LNCaP clone FGC (cell line): ENCODE measurements around the gene ZC3H12A.

Experiments used
- DNase-seq: peaks from one replicate; pipeline ENCODE4 v3.0.0-alpha.2; 2011; ENCODE audit warnings: low read depth
- H3K4me3 ChIP-seq: 2 replicates; pipeline ENCODE4 v1.5.1; 2011; ENCODE audit warnings: mild to moderate bottlenecking, low read depth, low read length, control low read depth
- CTCF ChIP-seq: IDR thresholded peaks from 2 replicates; pipeline ENCODE4 v1.5.1; 2012; ENCODE audit warnings: mild to moderate bottlenecking; ENCODE audit not compliant: control insufficient read depth, insufficient read depth; ENCODE audit errors: extremely low read depth

Gene ZC3H12A

GRCh38 chr1:37478451-37478881 is 4.1 kb downstream of the ZC3H12A start:
- H3K4me3 ChIP-seq, result peak overlapping the region; percentile 86
- no peak for DNase-seq
- TF ChIP-seq CTCF, result peak; percentile 43

GRCh38 chr1:37478890-37479254 is 4.5 kb downstream of the ZC3H12A start:
- H3K4me3 ChIP-seq, result peak overlapping the region; percentile 86
- no peak for DNase-seq
- TF ChIP-seq CTCF, result no peak

GRCh38 chr1:37479255-37480124 is 5.1 kb downstream of the ZC3H12A start:
- no peak for DNase-seq
- peak overlapping the region; percentile 86 for H3K4me3 ChIP-seq
- no peak for TF ChIP-seq CTCF

GRCh38 chr1:37480125-37480466 is 5.7 kb downstream of the ZC3H12A start:
- H3K4me3 ChIP-seq, result peak overlapping the region; percentile 86
- no peak for TF ChIP-seq CTCF
- DNase-seq, result no peak

- no peak overlapping the region for H3K4me3 ChIP-seq
- TF ChIP-seq CTCF, result no peak
- DNase-seq, result no peak
Observed at GRCh38 chr1:37480581-37481288, 6.4 kb downstream of the ZC3H12A start.

GRCh38 chr1:37481289-37482003 is 7.1 kb downstream of the ZC3H12A start:
- no peak for TF ChIP-seq CTCF
- no peak overlapping the region for H3K4me3 ChIP-seq
- DNase-seq, result no peak
